ENCODE data around the gene ABL1.

The ABL1 gene

GRCh38 chr9:130914417-130915095, 79.5 kb downstream of the ABL1 start:
- Histone ChIP-seq H3F3A (ENCODE audit: control insufficient read depth, insufficient read depth) (no peaks in the 10 kb centered on the region), H3K27ac (ENCODE audit: low read depth, low read length) (no peak overlapping the region), H3K9me2 (replicated peaks; ENCODE audit: control insufficient read depth, low read length) (no peaks in the 10 kb centered on the region), H3K4me1 (ENCODE audit: control insufficient read depth, low read length) (no peaks in the 10 kb centered on the region), H3K79me2 (ENCODE audit: control insufficient read depth, low read length) (no peaks in the 10 kb centered on the region), H3K4me3 (ENCODE audit: low read length) (no peak overlapping the region), H3K27me3 (ENCODE audit: control insufficient read depth, low read length) (no peaks in the 10 kb centered on the region), H4K20me1 (ENCODE audit: control insufficient read depth, insufficient read depth, low read depth, low read length) (no peaks in the 10 kb centered on the region), H3K9me3 (ENCODE audit: control insufficient read depth, insufficient read depth, low read length) (no peaks in the 10 kb centered on the region), H3K4me2 (ENCODE audit: low read length) (no peak overlapping the region), H3K36me3 (ENCODE audit: control insufficient read depth, low read length) (no peaks in the 10 kb centered on the region)
- no peak for TF ChIP-seq CTCF (IDR thresholded peaks at IDR 0.05; ENCODE audit: low read depth, low read length, poor library complexity, severe bottlenecking)
- TF ChIP-seq EZH2phosphoT487 (IDR thresholded peaks at IDR 0.05; ENCODE audit: borderline replicate concordance, low read length) = no peak

- Histone ChIP-seq H3K9me2 (replicated peaks; ENCODE audit: control insufficient read depth, low read length) (no peaks in the 10 kb centered on the region), H3F3A (ENCODE audit: control insufficient read depth, insufficient read depth) (no peaks in the 10 kb centered on the region), H3K27me3 (ENCODE audit: control insufficient read depth, low read length) (no peaks in the 10 kb centered on the region), H3K4me2 (ENCODE audit: low read length) (no peak overlapping the region), H3K79me2 (ENCODE audit: control insufficient read depth, low read length) (no peaks in the 10 kb centered on the region), H3K4me1 (ENCODE audit: control insufficient read depth, low read length) (no peaks in the 10 kb centered on the region), H4K20me1 (ENCODE audit: control insufficient read depth, insufficient read depth, low read depth, low read length) (no peaks in the 10 kb centered on the region), H3K4me3 (ENCODE audit: low read length) (no peak overlapping the region), H3K27ac (ENCODE audit: low read depth, low read length) (no peak overlapping the region), H3K9me3 (ENCODE audit: control insufficient read depth, insufficient read depth, low read length) (no peaks in the 10 kb centered on the region), H3K36me3 (ENCODE audit: control insufficient read depth, low read length) (no peaks in the 10 kb centered on the region)
- no peak for TF ChIP-seq CTCF (IDR thresholded peaks at IDR 0.05; ENCODE audit: low read depth, low read length, poor library complexity, severe bottlenecking)
- no peak for TF ChIP-seq EZH2phosphoT487 (IDR thresholded peaks at IDR 0.05; ENCODE audit: borderline replicate concordance, low read length)
These were observed 80.0 kb downstream of the ABL1 start for GRCh38 chr9:130915096-130915447.

GRCh38 chr9:130917168-130917960, 82.3 kb downstream of the ABL1 start:
- H3K27me3 ChIP-seq (ENCODE audit: control insufficient read depth, low read length) = no peaks in the 10 kb centered on the region
- H3K4me1 ChIP-seq (ENCODE audit: control insufficient read depth, low read length) = no peaks in the 10 kb centered on the region
- no peaks in the 10 kb centered on the region for H3F3A ChIP-seq (ENCODE audit: control insufficient read depth, insufficient read depth)

More at GRCh38 chr9:130917168-130917960, 82.3 kb downstream of the ABL1 start:
- Histone ChIP-seq H3K9me2 (replicated peaks; ENCODE audit: control insufficient read depth, low read length) (no peaks in the 10 kb centered on the region), H3K4me2 (ENCODE audit: low read length) (no peak overlapping the region), H3K4me3 (ENCODE audit: low read length) (no peak overlapping the region), H4K20me1 (ENCODE audit: control insufficient read depth, insufficient read depth, low read depth, low read length) (no peaks in the 10 kb centered on the region), H3K27ac (ENCODE audit: low read depth, low read length) (no peak overlapping the region), H3K9me3 (ENCODE audit: control insufficient read depth, insufficient read depth, low read length) (no peaks in the 10 kb centered on the region), H3K79me2 (ENCODE audit: control insufficient read depth, low read length) (no peaks in the 10 kb centered on the region), H3K36me3 (ENCODE audit: control insufficient read depth, low read length) (no peaks in the 10 kb centered on the region)
- no peak for TF ChIP-seq EZH2phosphoT487 (IDR thresholded peaks at IDR 0.05; ENCODE audit: borderline replicate concordance, low read length)
- TF ChIP-seq CTCF (IDR thresholded peaks at IDR 0.05; ENCODE audit: low read depth, low read length, poor library complexity, severe bottlenecking) = no peak
